PC-9 (cell line): ENCODE measurements around the gene ARF3.

Experiments used
- EZH2 ChIP-seq: fragments of 200-600 bp; sonication (generic); IDR thresholded peaks from 2 replicates; pipeline ENCODE4 v1.8.0; 2017; ENCODE audit warnings: antibody characterized with exemption, low read depth
- TF ChIP-seq, protein P1 (sequence below): fragments of 200-600 bp; sonication (generic); conservative IDR thresholded peaks from 2 replicates; pipeline ENCODE4 v1.6.1; 2017; ENCODE audit warnings: mixed run types, antibody characterized with exemption, mild to moderate bottlenecking, moderate library complexity

DNA sequence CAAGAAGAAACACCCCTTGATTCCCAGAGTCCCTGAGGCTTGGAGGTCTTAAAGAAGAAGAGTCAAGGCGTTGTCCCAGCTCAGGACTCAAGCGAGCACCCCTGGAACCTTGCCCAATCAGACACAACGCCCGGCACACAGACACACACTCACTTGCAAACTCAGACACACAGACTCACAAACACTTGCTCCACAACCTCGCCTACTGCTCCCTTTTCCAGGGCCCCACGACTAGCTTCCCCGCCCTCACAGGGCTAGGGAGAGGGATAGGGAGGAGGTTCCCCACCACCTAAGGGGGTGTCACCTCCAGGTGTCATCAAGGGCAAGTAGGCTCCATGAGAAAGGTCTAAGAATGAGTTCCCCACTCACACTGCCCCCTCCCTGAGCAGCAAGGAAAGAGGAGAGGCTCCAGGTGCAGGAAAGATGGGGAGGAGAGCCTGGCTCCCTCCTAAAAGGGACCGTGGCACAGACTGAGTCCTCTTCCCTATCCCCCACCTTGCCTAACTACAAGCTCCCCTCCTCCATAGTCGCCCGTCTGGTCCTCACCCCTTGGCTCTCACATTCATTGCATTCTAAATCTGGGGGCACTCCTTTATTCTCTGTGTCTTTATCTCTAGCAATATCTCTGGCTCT is 13.5 kb upstream of the ARF3 start:
- TF ChIP-seq, protein P1, sequence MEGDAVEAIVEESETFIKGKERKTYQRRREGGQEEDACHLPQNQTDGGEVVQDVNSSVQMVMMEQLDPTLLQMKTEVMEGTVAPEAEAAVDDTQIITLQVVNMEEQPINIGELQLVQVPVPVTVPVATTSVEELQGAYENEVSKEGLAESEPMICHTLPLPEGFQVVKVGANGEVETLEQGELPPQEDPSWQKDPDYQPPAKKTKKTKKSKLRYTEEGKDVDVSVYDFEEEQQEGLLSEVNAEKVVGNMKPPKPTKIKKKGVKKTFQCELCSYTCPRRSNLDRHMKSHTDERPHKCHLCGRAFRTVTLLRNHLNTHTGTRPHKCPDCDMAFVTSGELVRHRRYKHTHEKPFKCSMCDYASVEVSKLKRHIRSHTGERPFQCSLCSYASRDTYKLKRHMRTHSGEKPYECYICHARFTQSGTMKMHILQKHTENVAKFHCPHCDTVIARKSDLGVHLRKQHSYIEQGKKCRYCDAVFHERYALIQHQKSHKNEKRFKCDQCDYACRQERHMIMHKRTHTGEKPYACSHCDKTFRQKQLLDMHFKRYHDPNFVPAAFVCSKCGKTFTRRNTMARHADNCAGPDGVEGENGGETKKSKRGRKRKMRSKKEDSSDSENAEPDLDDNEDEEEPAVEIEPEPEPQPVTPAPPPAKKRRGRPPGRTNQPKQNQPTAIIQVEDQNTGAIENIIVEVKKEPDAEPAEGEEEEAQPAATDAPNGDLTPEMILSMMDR = no peak
- TF ChIP-seq EZH2 = no peak
